CD14-positive monocyte (primary cell): Measurements from ENCODE around the gene SRP9. TPM values are rescaled to one million over a fixed set of nuclear protein-coding genes. Genes with fewer than 3 reads are reported as not detected.

ENCODE experiments used
- DNase-seq, 3 donors: peaks; one replicate each; pipeline ENCODE4 v3.0.0-alpha.2; 2011 to 2022
- H2AFZ ChIP-seq: 2 replicates; pipeline ENCODE4 v1.6.0; 2012; ENCODE audit warnings: mild to moderate bottlenecking, low read depth, low read length, inconsistent platforms; ENCODE audit not compliant: insufficient read depth, poor library complexity, severe bottlenecking
- H3K27ac ChIP-seq, 2 donors: 1 replicate in 1 of 2; 2 replicates in 1 of 2; pipeline ENCODE4 v1.5.1; 2012 to 2013; ENCODE audit warnings: low read length in 2 of 2, control low read depth in 1 of 2, inconsistent platforms in 1 of 2, low read depth in 1 of 2, mild to moderate bottlenecking in 1 of 2
- H3K27me3 ChIP-seq, 2 donors: one replicate each; pipeline versions ENCODE4 v1.6.0 to v1.6.1; 2011 to 2013; ENCODE audit warnings: low read length in 2 of 2; ENCODE audit not compliant: control insufficient read depth in 2 of 2, insufficient read depth in 2 of 2
- H3K36me3 ChIP-seq, 2 donors: replicated peaks in 1 of 2; 1 replicate in 1 of 2; 2 replicates in 1 of 2; pipeline versions ENCODE4 v1.5.1 to v1.6.1; 2012 to 2013; ENCODE audit warnings: low read length in 2 of 2, control low read depth in 1 of 2, inconsistent platforms in 1 of 2, mild to moderate bottlenecking in 1 of 2; ENCODE audit not compliant: insufficient read depth in 2 of 2, control insufficient read depth in 1 of 2
- H3K4me1 ChIP-seq, 2 donors: 1 replicate in 1 of 2; 2 replicates in 1 of 2; pipeline versions ENCODE4 v1.5.1 to v1.6.1; 2012 to 2013; ENCODE audit warnings: low read length in 2 of 2, control low read depth in 1 of 2, inconsistent platforms in 1 of 2, mild to moderate bottlenecking in 1 of 2, moderate library complexity in 1 of 2; ENCODE audit not compliant: insufficient read depth in 2 of 2, control insufficient read depth in 1 of 2
- H3K4me2 ChIP-seq: replicated peaks from 2 replicates; pipeline ENCODE3; 2012; ENCODE audit warnings: low read length, moderate library complexity, mild to moderate bottlenecking; ENCODE audit not compliant: poor library complexity, severe bottlenecking; ENCODE audit errors: extremely low read depth
- H3K4me3 ChIP-seq, 3 experiments: fragments of 200-600 bp in 1 of 3; sonication (generic) in 1 of 3; replicated peaks in 1 of 3; 1 replicate in 2 of 3; 2 replicates in 1 of 3; pipeline ENCODE4 v1.5.1; 2011 to 2013; ENCODE audit warnings: low read length in 3 of 3, mild to moderate bottlenecking in 3 of 3, control low read depth in 2 of 3, low read depth in 2 of 3, inconsistent platforms in 1 of 3, moderate library complexity in 1 of 3
- H3K79me2 ChIP-seq: 2 replicates; pipeline ENCODE4 v1.6.0; 2012; ENCODE audit warnings: mild to moderate bottlenecking, control low read depth, inconsistent platforms, low read length, moderate library complexity; ENCODE audit not compliant: insufficient read depth
- H3K9ac ChIP-seq: 2 replicates; pipeline ENCODE4 v1.6.0; 2017; ENCODE audit warnings: low read length, mild to moderate bottlenecking; ENCODE audit not compliant: insufficient read depth, poor library complexity, severe bottlenecking
- H3K9me3 ChIP-seq, 2 donors: replicated peaks in 1 of 2; 1 replicate in 1 of 2; 2 replicates in 1 of 2; pipeline versions ENCODE4 v1.5.1 to v1.6.1; 2012 to 2013; ENCODE audit warnings: low read length in 2 of 2, control low read depth in 1 of 2; ENCODE audit not compliant: control insufficient read depth in 1 of 2, insufficient read depth in 1 of 2
- H4K20me1 ChIP-seq: 2 replicates; pipeline ENCODE4 v1.6.0; 2012; ENCODE audit warnings: mild to moderate bottlenecking, low read length, control low read depth, moderate library complexity; ENCODE audit not compliant: insufficient read depth
- H3K27ac Mint-ChIP-seq, 7 donors: one replicate each; pipeline ENCODE4 v1.8.0; 2020; ENCODE audit warnings: mild to moderate bottlenecking in 7 of 7, mixed read lengths in 7 of 7, moderate library complexity in 6 of 7, inconsistent platforms in 2 of 7
- H3K27me3 Mint-ChIP-seq, 3 donors: one replicate each; pipeline ENCODE4 v1.8.0; 2021 to 2022; ENCODE audit warnings: low read depth in 3 of 3, mild to moderate bottlenecking in 3 of 3, mixed read lengths in 3 of 3, moderate library complexity in 3 of 3, inconsistent platforms in 1 of 3
- H3K36me3 Mint-ChIP-seq, 2 donors: one replicate each; pipeline ENCODE4 v1.8.0; 2020; ENCODE audit warnings: mixed read lengths in 2 of 2, inconsistent platforms in 1 of 2, mild to moderate bottlenecking in 1 of 2
- H3K4me1 Mint-ChIP-seq: one replicate; pipeline ENCODE4 v1.8.0; 2020; ENCODE audit warnings: mild to moderate bottlenecking, mixed read lengths
- H3K4me3 Mint-ChIP-seq, 2 donors: one replicate each; pipeline ENCODE4 v1.8.0; 2020; ENCODE audit warnings: mild to moderate bottlenecking in 2 of 2, mixed read lengths in 2 of 2, moderate library complexity in 1 of 2
- H3K9me3 Mint-ChIP-seq, 7 donors: one replicate each; pipeline ENCODE4 v1.8.0; 2020 to 2022; ENCODE audit warnings: mixed read lengths in 7 of 7, mild to moderate bottlenecking in 6 of 7, moderate library complexity in 6 of 7, inconsistent platforms in 2 of 7
- CTCF ChIP-seq: fragments of 200-600 bp; IDR thresholded peaks from one replicate; pipeline ENCODE4 v1.8.0; 2022; ENCODE audit warnings: antibody characterized with exemption, mild to moderate bottlenecking
- WGBS: methylation state at CpG from one replicate; pipeline ENCODE4 v1.1.5; 2013; ENCODE audit warnings: missing lambda C conversion rate; ENCODE audit not compliant: insufficient coverage; 5-methylcytosine and 5-hydroxymethylcytosine counted together
- intact Hi-C, 2 donors: fragments of 100-400 bp; cut with micrococcal nuclease; formaldehyde crosslinking; loops; one replicate each; pipeline versions ENCODE4 v1.15.0 to v1.15.1; 2023
- polyA plus RNA-seq, 3 donors: library from polyadenylated mRNA; depleted of rRNA in 1 of 3; unstranded in 2 of 3; stranded (reverse) in 1 of 3; fragments of 300-500 nt in 2 of 3; fragments of >200 nt in 1 of 3; fragmentation: Illumina TruSeq in 2 of 3; gene quantifications; 1 replicate in 2 of 3; 2 replicates in 1 of 3; pipeline ENCODE4 v1.2.3, GENCODE V29; 2012 to 2021

SRP9 gene
- polyA plus RNA-seq, 3 donors, result 89.5 to 329 (median 281) TPM

- intact Hi-C loops, result no loop called here
- Histone ChIP-seq H3K4me2 (no peak overlapping the region), H3K4me1 (no peaks in the 10 kb centered on the region), H3K79me2 (no peaks in the 10 kb centered on the region), H3K4me3 (no peak overlapping the region), H3K9me3 (no peaks in the 10 kb centered on the region), H3K27me3 (no peaks in the 10 kb centered on the region), H3K36me3 (peaks cover 0 to 15% of the 10 kb centered on the region in 2 donors), H3K27ac (no peak overlapping the region), H2AFZ (no peak overlapping the region), H3K9ac (no peak overlapping the region), H4K20me1 (no peaks in the 10 kb centered on the region)
- H3K4me1 Mint-ChIP-seq, result no peaks in the 10 kb centered on the region
- H3K27ac Mint-ChIP-seq, result peak overlapping the region in 1 of 7 donors; percentile 20
- no peak for TF ChIP-seq CTCF
- H3K9me3 Mint-ChIP-seq, result peaks cover 0 to 2% (median 0%) of the 10 kb centered on the region in 7 donors
- peaks cover 0 to 2% (median 1%) of the 10 kb centered on the region in 3 donors for H3K27me3 Mint-ChIP-seq
- peaks cover 17 to 20% of the 10 kb centered on the region in 2 donors for H3K36me3 Mint-ChIP-seq
- no peak for DNase-seq
- WGBS, result 95% methylated on average over 11 of the region's 14 CpGs
- no peak overlapping the region for H3K4me3 Mint-ChIP-seq
Measured at GRCh38 chr1:225828706-225829345, 51.2 kb downstream of the SRP9 start.

- 100% methylated on average over 2 of the region's 6 CpGs for WGBS
- H3K27ac Mint-ChIP-seq, result peak overlapping the region in 1 of 7 donors; percentile 51
- Histone ChIP-seq H3K27me3 (no peaks in the 10 kb centered on the region), H3K4me1 (no peaks in the 10 kb centered on the region), H3K4me3 (no peak overlapping the region), H3K9ac (no peak overlapping the region), H3K27ac (no peak overlapping the region), H3K36me3 (peaks cover 0 to 15% of the 10 kb centered on the region in 2 donors), H2AFZ (no peak overlapping the region), H3K4me2 (no peak overlapping the region), H4K20me1 (no peaks in the 10 kb centered on the region), H3K9me3 (no peaks in the 10 kb centered on the region), H3K79me2 (no peaks in the 10 kb centered on the region)
- peaks cover 0 to 2% (median 1%) of the 10 kb centered on the region in 3 donors for H3K27me3 Mint-ChIP-seq
- no peaks in the 10 kb centered on the region for H3K4me1 Mint-ChIP-seq
- no peak overlapping the region for H3K4me3 Mint-ChIP-seq
- intact Hi-C loops, result no loop called here
- DNase-seq, result no peak
- H3K36me3 Mint-ChIP-seq, result peaks cover 21 to 23% of the 10 kb centered on the region in 2 donors
- TF ChIP-seq CTCF, result no peak
- H3K9me3 Mint-ChIP-seq, result peaks cover 0 to 4% (median 2%) of the 10 kb centered on the region in 7 donors
Measured at GRCh38 chr1:225830841-225831240, 53.2 kb downstream of the SRP9 start.
